Measurements from ENCODE around the gene CMIP.
A peak's percentile ranks its signal among the peaks of the same experiment; 100 is the strongest.

Gene CMIP

GRCh38 chr16:81469183-81469677 is 24.6 kb downstream of the CMIP start:
- H3K27me3 ChIP-seq (replicated peaks; ENCODE audit: control insufficient read depth, insufficient read depth, low read length): no peaks in the 10 kb centered on the region
- no peak for TF ChIP-seq CTCF (IDR thresholded peaks at IDR 0.05; ENCODE audit: insufficient read depth, low read length, poor library complexity, severe bottlenecking)
- no peak for DNase-seq (ENCODE audit: extremely low read depth, insufficient read length)

DNA sequence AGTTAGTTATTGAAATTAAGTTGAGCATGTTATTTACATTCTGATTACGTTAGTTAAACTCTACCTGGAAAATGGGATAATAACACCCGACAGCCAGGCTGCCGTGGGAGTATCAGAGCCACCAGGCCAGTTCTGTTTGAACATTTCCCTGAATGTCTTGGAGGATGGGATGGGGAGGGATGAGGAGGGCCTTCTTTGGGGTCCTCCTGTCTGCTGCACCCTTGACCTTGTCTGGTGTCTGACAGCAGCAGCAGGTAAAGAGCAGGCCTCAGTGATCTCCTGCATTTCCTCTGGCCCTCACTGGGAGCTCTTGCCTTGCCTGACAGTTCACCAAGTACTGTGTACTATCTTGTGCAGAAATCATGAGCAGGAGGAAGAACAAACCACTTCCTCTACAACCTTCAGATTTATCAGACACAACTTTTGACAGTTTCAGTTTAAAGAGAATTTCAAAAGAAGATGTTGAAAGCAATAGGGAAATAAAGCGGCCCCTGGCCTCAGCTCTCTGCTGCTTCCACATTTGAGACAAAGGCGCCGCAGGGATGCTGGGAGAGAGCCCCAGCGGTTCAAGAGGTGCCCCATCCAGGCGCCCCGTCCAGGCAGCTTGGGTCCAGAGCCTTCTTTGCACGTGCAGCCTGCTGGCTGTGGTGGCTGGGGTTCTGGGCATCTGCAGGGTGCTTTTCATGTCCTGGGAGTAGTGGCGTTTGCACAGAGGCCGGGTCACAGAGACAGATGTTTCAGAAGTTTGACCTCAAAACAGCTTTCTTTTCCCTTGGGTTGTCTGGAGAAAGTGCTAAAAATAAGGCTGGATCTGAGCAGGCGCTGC is 25.3 kb downstream of the CMIP start:
- Histone ChIP-seq H3K36me3 (ENCODE audit: control insufficient read depth, insufficient read depth, low read length) (peaks cover 1% of the 10 kb centered on the region), H3K4me3 (replicated peaks; ENCODE audit: low read depth, low read length) (peak overlapping the region; percentile 33), H3K27me3 (replicated peaks; ENCODE audit: control insufficient read depth, insufficient read depth, low read length) (no peaks in the 10 kb centered on the region)
- peak; percentile 61 for DNase-seq (ENCODE audit: extremely low read depth, insufficient read length)
- TF ChIP-seq CTCF (IDR thresholded peaks at IDR 0.05; ENCODE audit: insufficient read depth, low read length, poor library complexity, severe bottlenecking): no peak

More at GRCh38 chr16:81469183-81469677, 24.6 kb downstream of the CMIP start:
- Histone ChIP-seq H3K36me3 (ENCODE audit: control insufficient read depth, insufficient read depth, low read length) (peaks cover 1% of the 10 kb centered on the region), H3K4me3 (replicated peaks; ENCODE audit: low read depth, low read length) (no peak overlapping the region)

- DNase-seq (ENCODE audit: extremely low read depth, insufficient read length): no peak
- Histone ChIP-seq H3K4me3 (replicated peaks; ENCODE audit: low read depth, low read length) (no peak overlapping the region), H3K36me3 (ENCODE audit: control insufficient read depth, insufficient read depth, low read length) (peaks cover 1% of the 10 kb centered on the region), H3K27me3 (replicated peaks; ENCODE audit: control insufficient read depth, insufficient read depth, low read length) (no peaks in the 10 kb centered on the region)
- no peak for TF ChIP-seq CTCF (IDR thresholded peaks at IDR 0.05; ENCODE audit: insufficient read depth, low read length, poor library complexity, severe bottlenecking)
Observed at GRCh38 chr16:81470796-81471636, 26.4 kb downstream of the CMIP start.

GRCh38 chr16:81471882-81472281 is 27.3 kb downstream of the CMIP start:
- no peak for DNase-seq (ENCODE audit: extremely low read depth, insufficient read length)
- no peak for TF ChIP-seq CTCF (IDR thresholded peaks at IDR 0.05; ENCODE audit: insufficient read depth, low read length, poor library complexity, severe bottlenecking)
- Histone ChIP-seq H3K36me3 (ENCODE audit: control insufficient read depth, insufficient read depth, low read length) (peaks cover 1% of the 10 kb centered on the region), H3K4me3 (replicated peaks; ENCODE audit: low read depth, low read length) (no peak overlapping the region), H3K27me3 (replicated peaks; ENCODE audit: control insufficient read depth, insufficient read depth, low read length) (no peaks in the 10 kb centered on the region)

DNA sequence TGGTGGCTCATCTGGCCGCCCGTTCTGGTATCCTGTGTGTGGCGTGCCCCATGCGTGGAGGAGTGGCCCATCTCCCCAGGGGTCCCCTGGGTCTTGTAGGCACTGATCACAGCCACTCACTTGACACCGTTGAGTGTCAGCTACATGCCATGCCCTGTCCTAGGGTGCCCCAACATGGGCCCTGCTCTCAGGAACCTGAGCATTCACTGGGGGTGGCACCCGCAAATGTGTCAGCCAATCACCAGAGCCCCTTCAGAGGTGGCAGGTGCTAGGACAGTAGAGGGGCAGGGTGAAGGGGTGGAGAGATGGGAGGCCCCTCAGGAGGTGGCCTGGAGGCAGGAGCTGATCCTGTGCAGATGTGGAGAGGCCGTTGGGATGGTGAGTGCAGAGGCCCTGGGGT is 27.8 kb downstream of the CMIP start:
- no peak for DNase-seq (ENCODE audit: extremely low read depth, insufficient read length)
- no peak overlapping the region for H3K4me3 ChIP-seq (replicated peaks; ENCODE audit: low read depth, low read length)
- no peak for TF ChIP-seq CTCF (IDR thresholded peaks at IDR 0.05; ENCODE audit: insufficient read depth, low read length, poor library complexity, severe bottlenecking)
- H3K27me3 ChIP-seq (replicated peaks; ENCODE audit: control insufficient read depth, insufficient read depth, low read length): no peaks in the 10 kb centered on the region
- peaks cover 1% of the 10 kb centered on the region for H3K36me3 ChIP-seq (ENCODE audit: control insufficient read depth, insufficient read depth, low read length)

All from GM06990 (cell line).